Caco-2 (cell line): ENCODE data around the gene GPAM. TPM values are rescaled to one million over a fixed set of nuclear protein-coding genes. Genes with fewer than 3 reads are reported as not detected.

ENCODE experiments used
- BruUV-seq: library from RNA; stranded (reverse); fragments of 400-500 nt; replicated peaks from 2 replicates; lab custom pipeline; 2021; lab: Mats Ljungman, UMichigan
- CTCF ChIA-PET: fragments of 300-600 bp; sonication (Branson Sonifier 250); formaldehyde crosslinking; loops from one replicate; lab custom pipeline; 2022; ENCODE audit warnings: antibody characterized with exemption; lab: Charles Lee
- POLR2A ChIA-PET: fragments of 300-600 bp; sonication (Branson Sonifier 250); formaldehyde crosslinking; loops from one replicate; lab custom pipeline; 2022; ENCODE audit warnings: antibody characterized with exemption; lab: Charles Lee
- DNase-seq, 2 experiments: peaks; one replicate each; pipeline versions ENCODE4 v3.0.0 to v3.0.0-alpha.2; 2020 to 2022
- H3K27me3 ChIP-seq: replicated peaks from 2 replicates; pipeline ENCODE4 v1.6.0; 2011; ENCODE audit warnings: low read length; ENCODE audit not compliant: control insufficient read depth, insufficient read depth
- H3K36me3 ChIP-seq: 2 replicates; pipeline ENCODE4 v1.5.1; 2011; ENCODE audit warnings: low read length; ENCODE audit not compliant: control insufficient read depth, insufficient read depth
- H3K4me1 ChIP-seq: fragments of 250-450 bp; sonication (Bioruptor Pico); 2 replicates; pipeline ENCODE4 v1.5.1; 2020; ENCODE audit warnings: mild to moderate bottlenecking
- H3K4me3 ChIP-seq: 2 replicates; pipeline ENCODE4 v1.5.1; 2011; ENCODE audit warnings: low read depth, mild to moderate bottlenecking, control low read depth, low read length
- H3K9me3 ChIP-seq: fragments of 250-450 bp; sonication (Bioruptor Pico); 2 replicates; pipeline ENCODE4 v1.5.1; 2020; ENCODE audit warnings: mild to moderate bottlenecking, moderate library complexity
- H3K27ac Mint-ChIP-seq: one replicate; pipeline ENCODE4 v1.8.0; 2022; ENCODE audit warnings: mixed read lengths; ENCODE audit not compliant: unreplicated experiment
- H3K27me3 Mint-ChIP-seq: one replicate; pipeline ENCODE4 v1.8.0; 2022; ENCODE audit warnings: mixed read lengths; ENCODE audit not compliant: insufficient read depth, unreplicated experiment
- H3K36me3 Mint-ChIP-seq: one replicate; pipeline ENCODE4 v1.8.0; 2022; ENCODE audit warnings: mild to moderate bottlenecking, mixed read lengths; ENCODE audit not compliant: insufficient read depth, unreplicated experiment
- H3K4me1 Mint-ChIP-seq: one replicate; pipeline ENCODE4 v1.8.0; 2022; ENCODE audit warnings: low read depth, mixed read lengths; ENCODE audit not compliant: unreplicated experiment
- H3K4me3 Mint-ChIP-seq: one replicate; pipeline ENCODE4 v1.8.0; 2022; ENCODE audit warnings: mild to moderate bottlenecking, moderate library complexity, mixed read lengths; ENCODE audit not compliant: unreplicated experiment
- H3K9me3 Mint-ChIP-seq: one replicate; pipeline ENCODE4 v1.8.0; 2022; ENCODE audit warnings: mixed read lengths; ENCODE audit not compliant: unreplicated experiment
- CTCF ChIP-seq, 2 experiments: fragments of 200-600 bp in 1 of 2; IDR thresholded peaks; 1 replicate in 1 of 2; 2 replicates in 1 of 2; pipeline versions ENCODE4 v1.5.1 to v1.8.0; 2011 to 2022; ENCODE audit warnings: antibody characterized with exemption in 1 of 2, control low read depth in 1 of 2, inconsistent platforms in 1 of 2, low read depth in 1 of 2, low read length in 1 of 2, mild to moderate bottlenecking in 1 of 2, moderate library complexity in 1 of 2; ENCODE audit not compliant: insufficient read depth in 1 of 2, severe bottlenecking in 1 of 2, unreplicated experiment in 1 of 2
- intact Hi-C: fragments of 100-400 bp; cut with micrococcal nuclease; formaldehyde crosslinking; loops from one replicate; pipeline ENCODE4 v1.10.0; 2022; ENCODE audit not compliant: unreplicated experiment
- total RNA-seq: library from RNA; stranded (reverse); gene quantifications from 2 replicates; pipeline ENCODE4 v1.2.3, GENCODE V29; 2022

GPAM gene
- total RNA-seq, 1 experiment from 2014 or later, result 44.4 TPM

- no peaks in the 10 kb centered on the region for H3K27me3 ChIP-seq
- Mint-ChIP-seq H3K36me3 (peaks cover 8% of the 10 kb centered on the region), H3K4me3 (no peak overlapping the region), H3K9me3 (peaks cover 8% of the 10 kb centered on the region), H3K27ac (no peak overlapping the region), H3K27me3 (peaks cover 3% of the 10 kb centered on the region), H3K4me1 (no peaks in the 10 kb centered on the region)
- H3K4me1 ChIP-seq, result no peaks in the 10 kb centered on the region
- no TSS peak for BruUV-seq
- H3K36me3 ChIP-seq, result no peaks in the 10 kb centered on the region
- no peak for DNase-seq
- no peak for TF ChIP-seq CTCF (IDR thresholded peaks at IDR 0.05; ENCODE audit: insufficient read depth in 1 of 2, low read depth in 1 of 2, low read length in 1 of 2, severe bottlenecking in 1 of 2, unreplicated experiment in 1 of 2)
- H3K9me3 ChIP-seq, result no peaks in the 10 kb centered on the region
- no peak overlapping the region for H3K4me3 ChIP-seq
- CTCF ChIA-PET, result no interaction called here
- intact Hi-C loops, result no loop called here
- POLR2A ChIA-PET, result no interaction called here
Measured at GRCh38 chr10:112131996-112132395, 51.6 kb downstream of the GPAM start.

GRCh38 chr10:112131346-112131745 is 52.2 kb downstream of the GPAM start:
- H3K9me3 ChIP-seq, result no peaks in the 10 kb centered on the region
- H3K4me1 Mint-ChIP-seq, result no peaks in the 10 kb centered on the region
- DNase-seq, result no peak
- peaks cover 9% of the 10 kb centered on the region for H3K9me3 Mint-ChIP-seq
- H3K4me1 ChIP-seq, result no peaks in the 10 kb centered on the region
- H3K36me3 ChIP-seq, result no peaks in the 10 kb centered on the region
- no peaks in the 10 kb centered on the region for H3K27me3 ChIP-seq
- CTCF ChIA-PET, result no interaction called here
- intact Hi-C loops, result no loop called here
- no peak overlapping the region for H3K27ac Mint-ChIP-seq
- peaks cover 3% of the 10 kb centered on the region for H3K27me3 Mint-ChIP-seq
- no peak overlapping the region for H3K4me3 ChIP-seq
- BruUV-seq, result no TSS peak
- peaks cover 8% of the 10 kb centered on the region for H3K36me3 Mint-ChIP-seq
- TF ChIP-seq CTCF (IDR thresholded peaks at IDR 0.05; ENCODE audit: insufficient read depth in 1 of 2, low read depth in 1 of 2, low read length in 1 of 2, severe bottlenecking in 1 of 2, unreplicated experiment in 1 of 2), result no peak
- POLR2A ChIA-PET, result no interaction called here
- no peak overlapping the region for H3K4me3 Mint-ChIP-seq

DNA sequence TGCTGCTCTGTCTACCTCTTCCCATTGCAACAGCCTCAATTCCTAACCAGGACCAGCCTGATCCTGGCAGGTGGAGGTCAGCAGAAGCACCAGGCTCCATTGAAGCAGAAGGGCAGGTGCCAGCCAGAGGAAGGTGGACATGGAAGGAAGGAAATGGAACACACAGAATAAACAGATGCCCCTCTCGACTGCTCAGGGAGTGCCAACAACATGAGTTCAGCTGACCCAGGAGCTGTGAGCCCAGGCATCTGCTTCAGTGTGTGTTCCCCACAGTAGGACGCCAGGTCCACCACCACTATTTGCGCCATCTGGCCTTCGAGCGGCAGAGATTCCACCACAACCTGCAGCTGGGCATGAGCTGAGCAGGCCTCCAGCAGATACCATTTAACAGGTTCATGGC is 56.7 kb downstream of the GPAM start:
- no peak overlapping the region for H3K4me3 Mint-ChIP-seq
- Histone ChIP-seq H3K27me3 (no peaks in the 10 kb centered on the region), H3K4me3 (no peak overlapping the region), H3K36me3 (no peaks in the 10 kb centered on the region), H3K9me3 (no peaks in the 10 kb centered on the region), H3K4me1 (peaks cover 8% of the 10 kb centered on the region; the same call in 1 of the 2 replicates)
- no TSS peak for BruUV-seq
- H3K4me1 Mint-ChIP-seq, result no peaks in the 10 kb centered on the region
- no peak for TF ChIP-seq CTCF (IDR thresholded peaks at IDR 0.05; ENCODE audit: insufficient read depth in 1 of 2, low read depth in 1 of 2, low read length in 1 of 2, severe bottlenecking in 1 of 2, unreplicated experiment in 1 of 2)
- peaks cover 9% of the 10 kb centered on the region for H3K9me3 Mint-ChIP-seq
- no peaks in the 10 kb centered on the region for H3K36me3 Mint-ChIP-seq
- DNase-seq, result no peak
- intact Hi-C loops, result no loop called here
- H3K27me3 Mint-ChIP-seq, result peaks cover 3% of the 10 kb centered on the region
- H3K27ac Mint-ChIP-seq, result no peak overlapping the region
- ChIA-PET POLR2A (no interaction called here), CTCF (interaction anchor here (3.0 kb wide), 1 partner anchor 10 kb away, joined by 11 read pairs; no protein-coding TSS in a partner anchor)
